UCSD-AML1 (cell line): ENCODE measurements around the gene C1orf159.
A peak's percentile ranks its signal among the peaks of the same experiment; 100 is the strongest.
"Not testable (repeated sequence)": the region's sequence is repeated elsewhere in the genome, so short reads cannot be mapped to it uniquely, and the experiment has no call there.

Experiments used
- DNase-seq: peaks from one replicate; lab custom pipeline; 2025; ENCODE audit not compliant: unreplicated experiment; lab: John Stamatoyannopoulos, UW

C1orf159 gene

GRCh38 chr1:1115786-1116700, at the start of gene C1orf159:
Gene C1orf159, minus strand, starts transcription at chr1:1116089. Its CDS starts 24,546 bp downstream, at chr1:1091543.
- DNase-seq, result peak; percentile 99

GRCh38 chr1:1165485-1165884, 49.6 kb upstream of the C1orf159 start:
- no peak for DNase-seq

GRCh38 chr1:1164701-1165451, 49.0 kb upstream of the C1orf159 start:
- no peak for DNase-seq

GRCh38 chr1:1164361-1164700, 48.4 kb upstream of the C1orf159 start:
- no peak for DNase-seq

- DNase-seq, result no peak
Measured at GRCh38 chr1:1163538-1164070, 47.7 kb upstream of the C1orf159 start.

- no peak for DNase-seq
Measured at GRCh38 chr1:1162597-1163537, 47.0 kb upstream of the C1orf159 start.

GRCh38 chr1:1161683-1162079, 45.8 kb upstream of the C1orf159 start:
- DNase-seq, result no peak

- no peak for DNase-seq
Measured at GRCh38 chr1:1161078-1161682, 45.3 kb upstream of the C1orf159 start.

GRCh38 chr1:1160281-1160930, 44.5 kb upstream of the C1orf159 start:
- DNase-seq, result no peak

GRCh38 chr1:1157914-1158710, 42.2 kb upstream of the C1orf159 start:
- DNase-seq, result peak; percentile 56

GRCh38 chr1:1157426-1157913, 41.6 kb upstream of the C1orf159 start:
- peak; percentile 80 for DNase-seq

- DNase-seq, result no peak
Measured at GRCh38 chr1:1157033-1157365, 41.1 kb upstream of the C1orf159 start.

- no peak for DNase-seq
Measured at GRCh38 chr1:1156140-1157032, 40.5 kb upstream of the C1orf159 start.

- no peak for DNase-seq
Measured at GRCh38 chr1:1155258-1155657, 39.4 kb upstream of the C1orf159 start.

- DNase-seq, result no peak
Measured at GRCh38 chr1:1153874-1154273, 38.0 kb upstream of the C1orf159 start.

- not testable (repeated sequence) for DNase-seq
Measured at GRCh38 chr1:1153215-1153614, 37.3 kb upstream of the C1orf159 start.

- DNase-seq, result not testable (repeated sequence)
Measured at GRCh38 chr1:1152431-1152830, 36.5 kb upstream of the C1orf159 start.

- DNase-seq, result no peak
Measured at GRCh38 chr1:1151306-1151705, 35.4 kb upstream of the C1orf159 start.
